Mesendoderm (in vitro differentiated cells): ENCODE data around the gene ATP12A.

ENCODE experiments used
- DNase-seq: peaks from one replicate; pipeline ENCODE4 v3.0.0; 2013
- H2AK5ac ChIP-seq: 2 replicates; pipeline ENCODE4 v1.6.1; 2013; ENCODE audit warnings: low read length, inconsistent platforms
- H2BK120ac ChIP-seq: 2 replicates; pipeline ENCODE4 v1.6.1; 2013; ENCODE audit warnings: low read depth, mild to moderate bottlenecking, low read length, moderate library complexity, mixed read lengths
- H2BK15ac ChIP-seq: replicated peaks from 2 replicates; pipeline ENCODE4 v1.6.1; 2013; ENCODE audit warnings: low read depth, mild to moderate bottlenecking, moderate library complexity
- H2BK5ac ChIP-seq: 2 replicates; pipeline ENCODE4 v1.6.1; 2013; ENCODE audit warnings: low read length, inconsistent platforms
- H3K18ac ChIP-seq: 2 replicates; pipeline ENCODE4 v1.6.1; 2013; ENCODE audit warnings: mild to moderate bottlenecking, low read length, mixed read lengths
- H3K23ac ChIP-seq: one replicate; pipeline ENCODE4 v1.6.1; 2013; ENCODE audit warnings: low read length
- H3K27ac ChIP-seq: 2 replicates; pipeline ENCODE4 v1.5.1; 2013; ENCODE audit warnings: low read depth, mild to moderate bottlenecking, inconsistent platforms, low read length, moderate library complexity
- H3K27me3 ChIP-seq: 2 replicates; pipeline ENCODE4 v1.6.1; 2013; ENCODE audit warnings: low read length, control low read depth, mild to moderate bottlenecking, inconsistent platforms; ENCODE audit not compliant: insufficient read depth, poor library complexity
- H3K36me3 ChIP-seq: 2 replicates; pipeline ENCODE4 v1.6.1; 2013; ENCODE audit warnings: low read length, inconsistent platforms; ENCODE audit not compliant: control insufficient read depth, insufficient read depth
- H3K4ac ChIP-seq: one replicate; pipeline ENCODE4 v1.6.1; 2013; ENCODE audit warnings: low read depth, mild to moderate bottlenecking, low read length, moderate library complexity
- H3K4me1 ChIP-seq: 2 replicates; pipeline ENCODE4 v1.6.1; 2013; ENCODE audit warnings: low read depth, low read length, inconsistent platforms; ENCODE audit not compliant: control insufficient read depth
- H3K4me2 ChIP-seq: 2 replicates; pipeline ENCODE4 v1.6.1; 2013; ENCODE audit warnings: low read length
- H3K4me3 ChIP-seq: 2 replicates; pipeline ENCODE4 v1.5.1; 2013; ENCODE audit warnings: mild to moderate bottlenecking, low read length
- H3K56ac ChIP-seq: one replicate; pipeline ENCODE4 v1.6.1; 2013; ENCODE audit warnings: low read length
- H3K79me1 ChIP-seq: 2 replicates; pipeline ENCODE4 v1.6.1; 2013; ENCODE audit warnings: low read length, inconsistent platforms
- H3K79me2 ChIP-seq: 2 replicates; pipeline ENCODE4 v1.6.1; 2013; ENCODE audit warnings: mild to moderate bottlenecking, low read length; ENCODE audit not compliant: control insufficient read depth, insufficient read depth
- H3K9ac ChIP-seq: 2 replicates; pipeline ENCODE4 v1.6.1; 2013; ENCODE audit warnings: low read length, inconsistent platforms
- H4K5ac ChIP-seq: one replicate; pipeline ENCODE4 v1.6.1; 2013; ENCODE audit warnings: low read length
- H4K8ac ChIP-seq: one replicate; pipeline ENCODE4 v1.6.1; 2013; ENCODE audit warnings: low read depth, mild to moderate bottlenecking, control low read depth, low read length, moderate library complexity
- WGBS: extraction: QIAGEN DNeasy Blood & Tissue Kit; methylation state at CpG from one replicate; pipeline ENCODE4 v1.1.7; 2013; ENCODE audit warnings: low lambda C conversion rate, missing lambda C conversion rate; ENCODE audit not compliant: insufficient coverage; ENCODE audit errors: extremely low coverage; 5-methylcytosine and 5-hydroxymethylcytosine counted together

The ATP12A gene

DNA sequence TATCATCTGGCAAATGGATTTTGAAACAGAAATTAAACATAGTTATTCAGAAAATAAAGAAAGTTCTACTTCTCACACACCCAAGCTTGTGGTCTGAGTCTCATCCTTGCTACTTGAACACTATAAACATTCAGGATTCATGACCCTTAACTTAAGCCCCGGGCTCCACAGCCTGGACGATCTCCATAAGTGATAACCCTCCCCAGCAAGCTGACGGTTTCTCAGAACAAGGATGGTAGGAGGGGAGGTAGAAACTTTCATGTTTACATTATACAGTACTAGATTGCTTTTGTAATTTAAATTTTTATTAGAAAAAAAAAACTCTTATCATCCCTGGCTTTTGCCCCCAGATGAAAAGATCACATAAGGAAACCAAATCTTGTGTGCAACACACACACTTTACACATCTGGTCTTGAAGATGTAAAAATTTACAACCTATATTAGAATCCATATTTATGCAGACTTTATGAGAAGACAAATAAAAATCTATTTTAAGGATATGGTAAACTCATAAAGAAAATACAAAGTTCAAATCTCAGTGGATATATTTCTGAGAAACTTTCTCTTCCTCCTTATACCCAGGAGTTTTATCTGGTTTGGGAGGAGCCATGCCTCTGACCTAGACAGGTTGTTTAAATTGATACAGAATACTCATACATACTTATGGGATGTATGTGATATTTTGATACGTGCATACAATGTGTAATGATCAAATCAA, 20.0 kb upstream of the ATP12A start:
- Histone ChIP-seq H3K79me1 (no peaks in the 10 kb centered on the region), H2BK120ac (no peak overlapping the region), H2BK15ac (no peak overlapping the region), H4K5ac (no peak overlapping the region), H2AK5ac (no peak overlapping the region), H3K36me3 (no peaks in the 10 kb centered on the region), H3K4me1 (no peaks in the 10 kb centered on the region), H3K23ac (no peak overlapping the region), H3K9ac (no peak overlapping the region), H3K27me3 (no peaks in the 10 kb centered on the region), H3K79me2 (no peaks in the 10 kb centered on the region), H4K8ac (no peak overlapping the region), H3K27ac (no peak overlapping the region), H2BK5ac (no peak overlapping the region), H3K4me2 (no peak overlapping the region), H3K4ac (no peak overlapping the region), H3K4me3 (no peak overlapping the region), H3K18ac (no peak overlapping the region), H3K56ac (no peak overlapping the region)
- no CpG with 5 or more reads among the region's 4 CpGs for WGBS
- DNase-seq: no peak

DNA sequence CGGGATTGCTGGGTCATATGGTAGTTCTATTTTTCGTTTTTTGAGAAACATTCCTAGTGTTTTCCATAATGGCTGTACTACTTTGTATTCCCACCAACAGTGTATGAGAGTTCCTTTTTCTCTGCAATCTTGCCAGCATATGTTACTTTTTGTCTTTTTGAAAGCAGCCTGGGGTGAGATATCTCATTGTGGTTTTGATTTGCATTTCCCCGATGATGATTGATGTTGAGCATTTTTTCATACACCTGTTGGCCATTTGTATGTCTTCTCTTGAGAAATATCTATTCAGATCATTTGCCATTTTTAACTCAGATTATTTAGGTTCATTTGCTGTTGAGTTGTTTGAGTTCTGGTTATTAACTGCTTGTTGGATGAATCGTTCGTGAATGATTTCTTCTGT, 18.5 kb upstream of the ATP12A start:
- no peak overlapping the region for H2BK5ac ChIP-seq
- H2BK120ac ChIP-seq: no peak overlapping the region
- no peak for DNase-seq
- no peak overlapping the region for H4K8ac ChIP-seq
- no peak overlapping the region for H2AK5ac ChIP-seq
- H2BK15ac ChIP-seq: no peak overlapping the region
- no peak overlapping the region for H3K23ac ChIP-seq
- no peak overlapping the region for H3K4me3 ChIP-seq
- H3K18ac ChIP-seq: no peak overlapping the region
- no peak overlapping the region for H4K5ac ChIP-seq
- H3K4me2 ChIP-seq: no peak overlapping the region
- H3K79me2 ChIP-seq: no peaks in the 10 kb centered on the region
- no peak overlapping the region for H3K56ac ChIP-seq
- no CpG with 5 or more reads among the region's 5 CpGs for WGBS
- H3K79me1 ChIP-seq: no peaks in the 10 kb centered on the region
- H3K9ac ChIP-seq: no peak overlapping the region
- no peak overlapping the region for H3K27ac ChIP-seq
- no peaks in the 10 kb centered on the region for H3K27me3 ChIP-seq
- H3K4me1 ChIP-seq: no peaks in the 10 kb centered on the region
- H3K4ac ChIP-seq: no peak overlapping the region
- no peaks in the 10 kb centered on the region for H3K36me3 ChIP-seq

- no peak for DNase-seq
- Histone ChIP-seq H3K23ac (no peak overlapping the region), H3K56ac (no peak overlapping the region), H3K36me3 (no peaks in the 10 kb centered on the region), H3K18ac (no peak overlapping the region), H3K9ac (no peak overlapping the region), H3K4ac (no peak overlapping the region), H2BK15ac (no peak overlapping the region), H3K27me3 (no peaks in the 10 kb centered on the region), H3K79me2 (no peaks in the 10 kb centered on the region), H3K4me3 (no peak overlapping the region), H4K8ac (no peak overlapping the region), H3K27ac (no peak overlapping the region), H3K4me2 (no peak overlapping the region), H2BK5ac (no peak overlapping the region), H4K5ac (no peak overlapping the region), H3K79me1 (no peaks in the 10 kb centered on the region), H3K4me1 (no peaks in the 10 kb centered on the region), H2BK120ac (no peak overlapping the region), H2AK5ac (no peak overlapping the region)
- WGBS: no CpG with 5 or more reads among the region's 2 CpGs
Measured at GRCh38 chr13:24662195-24663088, 17.8 kb upstream of the ATP12A start.

DNA sequence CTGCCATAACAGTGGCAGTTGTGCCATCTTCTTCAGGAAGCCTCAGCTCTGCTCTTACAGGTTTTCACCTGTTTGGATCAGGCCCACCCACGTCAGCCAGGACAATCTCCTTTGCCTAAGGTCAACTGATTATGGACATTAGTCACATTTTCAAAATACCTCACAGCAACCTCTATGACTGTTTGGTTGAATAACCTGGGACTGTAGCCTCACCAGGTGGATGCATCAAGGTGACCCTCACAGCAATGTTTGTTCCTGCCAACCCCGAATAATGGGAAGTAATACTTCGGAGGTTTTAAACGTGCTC, 17.2 kb upstream of the ATP12A start:
- Histone ChIP-seq H2BK15ac (no peak overlapping the region), H3K23ac (no peak overlapping the region), H4K8ac (no peak overlapping the region), H3K4ac (no peak overlapping the region), H3K36me3 (no peaks in the 10 kb centered on the region), H3K4me1 (no peaks in the 10 kb centered on the region), H3K4me3 (no peak overlapping the region), H3K4me2 (no peak overlapping the region), H3K18ac (no peak overlapping the region), H3K27ac (no peak overlapping the region), H3K56ac (no peak overlapping the region), H3K79me2 (no peaks in the 10 kb centered on the region), H3K27me3 (no peaks in the 10 kb centered on the region), H2BK120ac (no peak overlapping the region), H3K9ac (no peak overlapping the region), H2BK5ac (no peak overlapping the region), H2AK5ac (no peak overlapping the region), H4K5ac (no peak overlapping the region), H3K79me1 (no peaks in the 10 kb centered on the region)
- no CpG with 5 or more reads among the region's 4 CpGs for WGBS
- DNase-seq: no peak

DNA sequence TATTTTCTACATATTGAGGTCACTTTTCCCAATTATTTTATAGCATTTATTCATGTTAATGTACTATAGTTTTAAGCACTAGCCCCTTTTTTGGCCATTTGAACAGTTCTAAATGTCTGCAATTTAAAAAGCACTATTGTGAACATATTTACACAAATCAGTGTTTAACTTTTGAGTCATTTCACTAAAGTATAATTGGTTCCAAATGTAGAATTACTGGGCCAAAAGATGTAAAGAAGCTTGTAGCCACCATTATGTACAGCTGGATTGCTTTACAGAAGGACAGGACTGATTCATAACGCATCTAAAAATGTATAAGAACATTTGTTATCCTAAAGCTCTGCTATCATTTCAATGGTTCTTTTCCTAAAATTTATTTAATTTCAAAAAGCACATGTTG, 16.6 kb upstream of the ATP12A start:
- no peak overlapping the region for H3K56ac ChIP-seq
- H2BK15ac ChIP-seq: no peak overlapping the region
- no peak overlapping the region for H3K27ac ChIP-seq

More for the DNA sequence above, 16.6 kb upstream of the ATP12A start:
- Histone ChIP-seq H2AK5ac (no peak overlapping the region), H3K23ac (no peak overlapping the region), H3K4me2 (no peak overlapping the region), H4K8ac (no peak overlapping the region), H3K4ac (no peak overlapping the region), H3K4me1 (no peaks in the 10 kb centered on the region), H4K5ac (no peak overlapping the region), H3K18ac (no peak overlapping the region), H3K36me3 (no peaks in the 10 kb centered on the region), H2BK120ac (no peak overlapping the region), H3K79me1 (no peaks in the 10 kb centered on the region), H3K79me2 (no peaks in the 10 kb centered on the region), H3K9ac (no peak overlapping the region), H3K4me3 (no peak overlapping the region), H2BK5ac (no peak overlapping the region), H3K27me3 (no peaks in the 10 kb centered on the region)
- no CpG with 5 or more reads among the region's 1 CpG for WGBS
- DNase-seq: no peak
